Activated CD4-positive, alpha-beta T cell treated with anti-CD3 and anti-CD28 coated beads for 36 hours (primary cell): ENCODE results near the gene PPP5C. TPM values are rescaled to one million over a fixed set of nuclear protein-coding genes. Genes with fewer than 3 reads are reported as not detected.

ENCODE experiments used
- ATAC-seq: fragments of 200-7000 bp; cut with Tn5 transposase; one replicate; pipeline ENCODE4 v1.10.0; 2021; ENCODE audit warnings: mild to moderate bottlenecking, moderate library complexity
- CTCF ChIA-PET: fragments of 350-600 bp; sonication (Branson Sonifier 250); formaldehyde crosslinking; loops from one replicate; lab custom pipeline; 2021; ENCODE audit warnings: antibody characterized with exemption; lab: Charles Lee
- POLR2A ChIA-PET: fragments of 350-600 bp; sonication (Branson Sonifier 250); formaldehyde crosslinking; loops from one replicate; lab custom pipeline; 2021; ENCODE audit warnings: antibody characterized with exemption, inconsistent platforms; lab: Charles Lee
- DNase-seq: peaks from one replicate; pipeline ENCODE4 v3.0.0-alpha.2; 2020
- H3K27ac Mint-ChIP-seq: one replicate; pipeline ENCODE4 v1.8.0; 2021; ENCODE audit warnings: mixed read lengths
- H3K27me3 Mint-ChIP-seq: one replicate; pipeline ENCODE4 v1.8.0; 2021; ENCODE audit warnings: mixed read lengths
- H3K36me3 Mint-ChIP-seq: one replicate; pipeline ENCODE4 v1.8.0; 2021; ENCODE audit warnings: low read depth, mixed read lengths
- H3K4me1 Mint-ChIP-seq: one replicate; pipeline ENCODE4 v1.8.0; 2021; ENCODE audit warnings: mixed read lengths
- H3K4me3 Mint-ChIP-seq: one replicate; pipeline ENCODE4 v1.8.0; 2021; ENCODE audit warnings: mild to moderate bottlenecking, moderate library complexity, mixed read lengths
- H3K9me3 Mint-ChIP-seq: one replicate; pipeline ENCODE4 v1.8.0; 2021; ENCODE audit warnings: low read depth, mixed read lengths
- intact Hi-C, 2 experiments: fragments of 100-400 bp; cut with DNase I in 1 of 2; cut with micrococcal nuclease in 1 of 2; formaldehyde crosslinking; loops; one replicate each; pipeline versions ENCODE4 v1.14.2 to v1.15.1; 2022 to 2024; cut with DNase I, micrococcal nuclease
- total RNA-seq, 2 experiments: library from RNA; stranded (reverse); gene quantifications; one replicate each; pipeline ENCODE4 v1.2.3, GENCODE V29; 2021

The PPP5C gene
- total RNA-seq, result 100 to 1,000 TPM in 1 of 2 experiments, 10 to 100 TPM in 1; 100.0 to 129 TPM

- intact Hi-C loops, result loop anchor here in 1 of 2 experiments (1.0 to 5.0 kb wide), 8 partner anchors 48 to 1255 kb away; partner anchors contain the start of genes CALM3, CCDC61, FOXA3 and INAFM1
- peak within 1 kb of the TSS; percentile 90 for H3K4me3 Mint-ChIP-seq
- DNase-seq (peak; percentile 94), ATAC-seq (peak; percentile 74)
- H3K27ac Mint-ChIP-seq, result peak within 1 kb of the TSS; percentile 91
- peaks cover 28% of the 10 kb centered on the region for H3K36me3 Mint-ChIP-seq
- ChIA-PET CTCF (interaction anchor here (0.7 to 1.4 kb wide), 4 partner anchors 10 to 21 kb away, joined by 3 to 5 read pairs (median 4); no protein-coding TSS in a partner anchor), POLR2A (no interaction called here)
- H3K27me3 Mint-ChIP-seq, result no peaks in the 10 kb centered on the region
- peaks cover 41% of the 10 kb centered on the region for H3K4me1 Mint-ChIP-seq
- no peaks in the 10 kb centered on the region for H3K9me3 Mint-ChIP-seq
Observed at GRCh38 chr19:46346821-46347571, at the start of gene PPP5C. TSS of gene PPP5C (plus strand) at chr19:46347087. CDS start at chr19:46347097, 10 bp downstream.

- H3K27ac Mint-ChIP-seq, result no peak overlapping the region
- no peak overlapping the region for H3K4me3 Mint-ChIP-seq
- CTCF ChIA-PET, result no interaction called here
- no peaks in the 10 kb centered on the region for H3K36me3 Mint-ChIP-seq
- no peaks in the 10 kb centered on the region for H3K4me1 Mint-ChIP-seq
- POLR2A ChIA-PET, result no interaction called here
- peaks cover 20% of the 10 kb centered on the region for H3K27me3 Mint-ChIP-seq
- no peak for DNase-seq
- H3K9me3 Mint-ChIP-seq, result no peaks in the 10 kb centered on the region
- intact Hi-C loops, result no loop called here
- ATAC-seq, result no peak
Observed at GRCh38 chr19:46297700-46298478, 49.0 kb upstream of the PPP5C start.

GRCh38 chr19:46298479-46299003 is 48.3 kb upstream of the PPP5C start:
- no peak overlapping the region for H3K27ac Mint-ChIP-seq
- ChIA-PET CTCF (no interaction called here), POLR2A (no interaction called here)
- ATAC-seq, result no peak
- no peak for DNase-seq
- peaks cover 20% of the 10 kb centered on the region for H3K27me3 Mint-ChIP-seq
- H3K4me3 Mint-ChIP-seq, result no peak overlapping the region
- H3K4me1 Mint-ChIP-seq, result no peaks in the 10 kb centered on the region
- H3K36me3 Mint-ChIP-seq, result no peaks in the 10 kb centered on the region
- H3K9me3 Mint-ChIP-seq, result no peaks in the 10 kb centered on the region
- intact Hi-C loops, result no loop called here

GRCh38 chr19:46299004-46299509 is 47.8 kb upstream of the PPP5C start:
- intact Hi-C loops, result no loop called here
- ChIA-PET POLR2A (interaction anchor here (0.6 kb wide), 1 partner anchor 831 kb away, joined by 5 read pairs; the partner anchor contains the start of gene FOSB), CTCF (no interaction called here)
- DNase-seq (no peak), ATAC-seq (no peak)
- no peaks in the 10 kb centered on the region for H3K36me3 Mint-ChIP-seq
- peaks cover 20% of the 10 kb centered on the region for H3K27me3 Mint-ChIP-seq
- H3K4me3 Mint-ChIP-seq, result no peak overlapping the region
- H3K9me3 Mint-ChIP-seq, result no peaks in the 10 kb centered on the region
- H3K27ac Mint-ChIP-seq, result no peak overlapping the region
- no peaks in the 10 kb centered on the region for H3K4me1 Mint-ChIP-seq

GRCh38 chr19:46299695-46300094 is 47.2 kb upstream of the PPP5C start:
- Mint-ChIP-seq H3K9me3 (no peaks in the 10 kb centered on the region), H3K4me3 (no peak overlapping the region), H3K4me1 (no peaks in the 10 kb centered on the region), H3K36me3 (no peaks in the 10 kb centered on the region), H3K27ac (no peak overlapping the region), H3K27me3 (peaks cover 18% of the 10 kb centered on the region)
- no peak for ATAC-seq
- DNase-seq, result no peak
- intact Hi-C loops, result no loop called here
- ChIA-PET CTCF (interaction anchor here (0.7 kb wide), 1 partner anchor 109 kb away, joined by 4 read pairs; no protein-coding TSS in a partner anchor), POLR2A (no interaction called here)

GRCh38 chr19:46303322-46303690 is 43.6 kb upstream of the PPP5C start:
- Mint-ChIP-seq H3K36me3 (peaks cover 2% of the 10 kb centered on the region), H3K9me3 (peaks cover 10% of the 10 kb centered on the region), H3K27ac (no peak overlapping the region), H3K27me3 (no peaks in the 10 kb centered on the region), H3K4me1 (no peaks in the 10 kb centered on the region), H3K4me3 (no peak overlapping the region)
- POLR2A ChIA-PET, result no interaction called here
- intact Hi-C loops, result no loop called here
- DNase-seq (no peak), ATAC-seq (no peak)
- CTCF ChIA-PET, result interaction anchor here (0.6 to 0.9 kb wide), 2 partner anchors 24 to 292 kb away, joined by 3 read pairs; no protein-coding TSS in a partner anchor

- intact Hi-C loops, result no loop called here
- Mint-ChIP-seq H3K36me3 (peaks cover 2% of the 10 kb centered on the region), H3K9me3 (peaks cover 10% of the 10 kb centered on the region), H3K27me3 (no peaks in the 10 kb centered on the region), H3K4me3 (no peak overlapping the region), H3K4me1 (no peaks in the 10 kb centered on the region), H3K27ac (no peak overlapping the region)
- ChIA-PET CTCF (interaction anchor here (0.6 to 0.9 kb wide), 2 partner anchors 24 to 293 kb away, joined by 3 read pairs; no protein-coding TSS in a partner anchor), POLR2A (no interaction called here)
- DNase-seq (peak; percentile 40), ATAC-seq (peak; percentile 30)
Observed at GRCh38 chr19:46303691-46304397, 43.0 kb upstream of the PPP5C start.

- POLR2A ChIA-PET, result interaction anchor here (0.6 kb wide), 1 partner anchor 117 kb away, joined by 10 read pairs; no protein-coding TSS in a partner anchor
- no peaks in the 10 kb centered on the region for H3K4me1 Mint-ChIP-seq
Observed at GRCh38 chr19:46306501-46306900, 40.4 kb upstream of the PPP5C start.

GRCh38 chr19:46308510-46308909 is 38.4 kb upstream of the PPP5C start:
- ChIA-PET POLR2A (no interaction called here), CTCF (interaction anchor here (0.5 kb wide), 1 partner anchor 479 kb away, joined by 3 read pairs; no protein-coding TSS in a partner anchor)
- Mint-ChIP-seq H3K9me3 (peaks cover 10% of the 10 kb centered on the region), H3K27ac (no peak overlapping the region), H3K4me1 (no peaks in the 10 kb centered on the region), H3K36me3 (peaks cover 2% of the 10 kb centered on the region), H3K4me3 (no peak overlapping the region), H3K27me3 (no peaks in the 10 kb centered on the region)
- ATAC-seq (no peak), DNase-seq (no peak)
- intact Hi-C loops, result no loop called here

More at GRCh38 chr19:46306501-46306900, 40.4 kb upstream of the PPP5C start:
- H3K27me3 Mint-ChIP-seq, result no peaks in the 10 kb centered on the region
- CTCF ChIA-PET, result interaction anchor here (0.6 kb wide), 1 partner anchor 182 kb away, joined by 3 read pairs; no protein-coding TSS in a partner anchor
- intact Hi-C loops, result no loop called here
- H3K4me3 Mint-ChIP-seq, result no peak overlapping the region
- H3K36me3 Mint-ChIP-seq, result peaks cover 2% of the 10 kb centered on the region
- DNase-seq (no peak), ATAC-seq (no peak)
- no peak overlapping the region for H3K27ac Mint-ChIP-seq
- peaks cover 10% of the 10 kb centered on the region for H3K9me3 Mint-ChIP-seq

GRCh38 chr19:46309056-46309455 is 37.8 kb upstream of the PPP5C start:
- intact Hi-C loops, result no loop called here
- H3K4me3 Mint-ChIP-seq, result no peak overlapping the region
- ChIA-PET POLR2A (no interaction called here), CTCF (no interaction called here)
- H3K9me3 Mint-ChIP-seq, result peaks cover 10% of the 10 kb centered on the region
- peaks cover 2% of the 10 kb centered on the region for H3K36me3 Mint-ChIP-seq
- ATAC-seq (no peak), DNase-seq (no peak)
- H3K27me3 Mint-ChIP-seq, result no peaks in the 10 kb centered on the region
- no peak overlapping the region for H3K27ac Mint-ChIP-seq
- H3K4me1 Mint-ChIP-seq, result no peaks in the 10 kb centered on the region
